Measurements from ENCODE around the gene CFAP410. TPM values are rescaled to one million over a fixed set of nuclear protein-coding genes. Genes with fewer than 3 reads are reported as not detected.

The CFAP410 gene
- total RNA-seq, 1 donor from 2014 or later, result 11.2 TPM

GRCh38 chr21:44320847-44321246 is 18.3 kb downstream of the CFAP410 start:
- TF ChIP-seq CTCF (conservative IDR thresholded peaks at IDR 0.05; ENCODE audit: low read depth, low read length), result no peak
- no peak for DNase-seq (ENCODE audit: low read depth)
- no peak overlapping the region for H3K4me3 ChIP-seq (ENCODE audit: low read depth, low read length)

- H3K4me3 ChIP-seq (ENCODE audit: low read depth, low read length), result no peak overlapping the region
- DNase-seq (ENCODE audit: low read depth), result no peak
- TF ChIP-seq CTCF (conservative IDR thresholded peaks at IDR 0.05; ENCODE audit: low read depth, low read length), result no peak
These were observed 19.7 kb downstream of the CFAP410 start for GRCh38 chr21:44319407-44320065.

GRCh38 chr21:44318489-44319285 is 20.5 kb downstream of the CFAP410 start:
- no peak for DNase-seq (ENCODE audit: low read depth)
- no peak overlapping the region for H3K4me3 ChIP-seq (ENCODE audit: low read depth, low read length)
- no peak for TF ChIP-seq CTCF (conservative IDR thresholded peaks at IDR 0.05; ENCODE audit: low read depth, low read length)

- no peak for DNase-seq (ENCODE audit: low read depth)
- no peak for TF ChIP-seq CTCF (conservative IDR thresholded peaks at IDR 0.05; ENCODE audit: low read depth, low read length)
- no peak overlapping the region for H3K4me3 ChIP-seq (ENCODE audit: low read depth, low read length)
These were observed 21.3 kb downstream of the CFAP410 start for GRCh38 chr21:44317871-44318270.

GRCh38 chr21:44317241-44317782 is 21.9 kb downstream of the CFAP410 start:
- no peak for TF ChIP-seq CTCF (conservative IDR thresholded peaks at IDR 0.05; ENCODE audit: low read depth, low read length)
- no peak overlapping the region for H3K4me3 ChIP-seq (ENCODE audit: low read depth, low read length)
- no peak for DNase-seq (ENCODE audit: low read depth)

GRCh38 chr21:44316277-44316900 is 22.8 kb downstream of the CFAP410 start:
- DNase-seq (ENCODE audit: low read depth), result no peak
- TF ChIP-seq CTCF (conservative IDR thresholded peaks at IDR 0.05; ENCODE audit: low read depth, low read length), result no peak
- H3K4me3 ChIP-seq (ENCODE audit: low read depth, low read length), result no peak overlapping the region
